HepG2 (cell line): Measurements from ENCODE around the gene RIMBP2. TPM values are rescaled to one million over a fixed set of nuclear protein-coding genes. Genes with fewer than 3 reads are reported as not detected.

ENCODE experiments used
- polyA plus RNA-seq, 8 experiments: library from polyadenylated mRNA; depleted of rRNA in 3 of 8; stranded (reverse) in 7 of 8; unstranded in 1 of 8; fragments of >200 nt; fragmentation: Illumina TruSeq in 4 of 8; extraction: Trizol in 4 of 8; gene quantifications; 2 replicates each; pipeline versions ENCODE4 v1.2.1 to v1.2.3, GENCODE V29; 2011 to 2016; ENCODE audit warnings: low read depth in 4 of 8, missing spikeins in 1 of 8, mixed read lengths in 1 of 8; ENCODE audit not compliant: insufficient read depth in 1 of 8
- total RNA-seq, 5 experiments: library from RNA; depleted of rRNA; stranded (reverse); fragments of >200 nt; fragmentation: Illumina TruSeq; extraction: Trizol; gene quantifications; 2 replicates each; pipeline ENCODE4 v1.2.3, GENCODE V29; 2016; ENCODE audit warnings: low read depth in 1 of 5
- TF ChIP-seq, protein P1 (sequence below): sonication (generic); formaldehyde crosslinking; IDR thresholded peaks from 2 replicates; pipeline ENCODE4 v1.5.1; 2020; ENCODE audit warnings: mild to moderate bottlenecking, missing genetic modification reagents, borderline replicate concordance
- TF ChIP-seq, protein P2 (sequence below), 2 experiments: IDR thresholded peaks; 2 replicates each; pipeline ENCODE4 v1.6.1; 2011 to 2012; ENCODE audit warnings: low read length in 2 of 2, borderline replicate concordance in 1 of 2, low read depth in 1 of 2, mild to moderate bottlenecking in 1 of 2, moderate library complexity in 1 of 2

RIMBP2 gene
- total and polyA plus RNA-seq, 2 of the 13 experiments (the other 11 are each of a cell fraction or from before 2014, with no cell fraction given) = 0.03 TPM; not detected in 1

DNA sequence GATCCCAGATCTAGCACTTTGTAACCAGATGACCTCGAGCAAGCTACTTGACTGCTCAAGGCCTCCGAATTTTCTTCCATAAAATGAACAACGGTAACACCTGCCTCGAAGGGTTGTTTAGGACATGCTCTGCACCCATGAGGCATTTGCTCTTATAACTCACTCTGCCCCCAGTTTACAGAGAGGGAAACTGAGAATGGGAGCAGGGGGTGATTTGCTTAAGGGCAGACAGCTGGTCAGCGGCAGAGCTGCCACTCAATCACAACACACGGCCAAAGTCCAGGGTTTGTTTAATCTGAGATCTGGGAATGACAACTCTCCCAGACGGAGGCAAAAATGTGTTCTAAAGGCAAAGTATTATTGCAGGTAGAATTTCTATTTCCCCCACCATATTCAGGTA is 156.3 kb downstream of the RIMBP2 start (continued):
- TF ChIP-seq, protein P1, sequence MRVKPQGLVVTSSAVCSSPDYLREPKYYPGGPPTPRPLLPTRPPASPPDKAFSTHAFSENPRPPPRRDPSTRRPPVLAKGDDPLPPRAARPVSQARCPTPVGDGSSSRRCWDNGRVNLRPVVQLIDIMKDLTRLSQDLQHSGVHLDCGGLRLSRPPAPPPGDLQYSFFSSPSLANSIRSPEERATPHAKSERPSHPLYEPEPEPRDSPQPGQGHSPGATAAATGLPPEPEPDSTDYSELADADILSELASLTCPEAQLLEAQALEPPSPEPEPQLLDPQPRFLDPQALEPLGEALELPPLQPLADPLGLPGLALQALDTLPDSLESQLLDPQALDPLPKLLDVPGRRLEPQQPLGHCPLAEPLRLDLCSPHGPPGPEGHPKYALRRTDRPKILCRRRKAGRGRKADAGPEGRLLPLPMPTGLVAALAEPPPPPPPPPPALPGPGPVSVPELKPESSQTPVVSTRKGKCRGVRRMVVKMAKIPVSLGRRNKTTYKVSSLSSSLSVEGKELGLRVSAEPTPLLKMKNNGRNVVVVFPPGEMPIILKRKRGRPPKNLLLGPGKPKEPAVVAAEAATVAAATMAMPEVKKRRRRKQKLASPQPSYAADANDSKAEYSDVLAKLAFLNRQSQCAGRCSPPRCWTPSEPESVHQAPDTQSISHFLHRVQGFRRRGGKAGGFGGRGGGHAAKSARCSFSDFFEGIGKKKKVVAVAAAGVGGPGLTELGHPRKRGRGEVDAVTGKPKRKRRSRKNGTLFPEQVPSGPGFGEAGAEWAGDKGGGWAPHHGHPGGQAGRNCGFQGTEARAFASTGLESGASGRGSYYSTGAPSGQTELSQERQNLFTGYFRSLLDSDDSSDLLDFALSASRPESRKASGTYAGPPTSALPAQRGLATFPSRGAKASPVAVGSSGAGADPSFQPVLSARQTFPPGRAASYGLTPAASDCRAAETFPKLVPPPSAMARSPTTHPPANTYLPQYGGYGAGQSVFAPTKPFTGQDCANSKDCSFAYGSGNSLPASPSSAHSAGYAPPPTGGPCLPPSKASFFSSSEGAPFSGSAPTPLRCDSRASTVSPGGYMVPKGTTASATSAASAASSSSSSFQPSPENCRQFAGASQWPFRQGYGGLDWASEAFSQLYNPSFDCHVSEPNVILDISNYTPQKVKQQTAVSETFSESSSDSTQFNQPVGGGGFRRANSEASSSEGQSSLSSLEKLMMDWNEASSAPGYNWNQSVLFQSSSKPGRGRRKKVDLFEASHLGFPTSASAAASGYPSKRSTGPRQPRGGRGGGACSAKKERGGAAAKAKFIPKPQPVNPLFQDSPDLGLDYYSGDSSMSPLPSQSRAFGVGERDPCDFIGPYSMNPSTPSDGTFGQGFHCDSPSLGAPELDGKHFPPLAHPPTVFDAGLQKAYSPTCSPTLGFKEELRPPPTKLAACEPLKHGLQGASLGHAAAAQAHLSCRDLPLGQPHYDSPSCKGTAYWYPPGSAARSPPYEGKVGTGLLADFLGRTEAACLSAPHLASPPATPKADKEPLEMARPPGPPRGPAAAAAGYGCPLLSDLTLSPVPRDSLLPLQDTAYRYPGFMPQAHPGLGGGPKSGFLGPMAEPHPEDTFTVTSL = peak; percentile 59; the same call in 1 of the 2 replicates
- TF ChIP-seq, protein P2, sequence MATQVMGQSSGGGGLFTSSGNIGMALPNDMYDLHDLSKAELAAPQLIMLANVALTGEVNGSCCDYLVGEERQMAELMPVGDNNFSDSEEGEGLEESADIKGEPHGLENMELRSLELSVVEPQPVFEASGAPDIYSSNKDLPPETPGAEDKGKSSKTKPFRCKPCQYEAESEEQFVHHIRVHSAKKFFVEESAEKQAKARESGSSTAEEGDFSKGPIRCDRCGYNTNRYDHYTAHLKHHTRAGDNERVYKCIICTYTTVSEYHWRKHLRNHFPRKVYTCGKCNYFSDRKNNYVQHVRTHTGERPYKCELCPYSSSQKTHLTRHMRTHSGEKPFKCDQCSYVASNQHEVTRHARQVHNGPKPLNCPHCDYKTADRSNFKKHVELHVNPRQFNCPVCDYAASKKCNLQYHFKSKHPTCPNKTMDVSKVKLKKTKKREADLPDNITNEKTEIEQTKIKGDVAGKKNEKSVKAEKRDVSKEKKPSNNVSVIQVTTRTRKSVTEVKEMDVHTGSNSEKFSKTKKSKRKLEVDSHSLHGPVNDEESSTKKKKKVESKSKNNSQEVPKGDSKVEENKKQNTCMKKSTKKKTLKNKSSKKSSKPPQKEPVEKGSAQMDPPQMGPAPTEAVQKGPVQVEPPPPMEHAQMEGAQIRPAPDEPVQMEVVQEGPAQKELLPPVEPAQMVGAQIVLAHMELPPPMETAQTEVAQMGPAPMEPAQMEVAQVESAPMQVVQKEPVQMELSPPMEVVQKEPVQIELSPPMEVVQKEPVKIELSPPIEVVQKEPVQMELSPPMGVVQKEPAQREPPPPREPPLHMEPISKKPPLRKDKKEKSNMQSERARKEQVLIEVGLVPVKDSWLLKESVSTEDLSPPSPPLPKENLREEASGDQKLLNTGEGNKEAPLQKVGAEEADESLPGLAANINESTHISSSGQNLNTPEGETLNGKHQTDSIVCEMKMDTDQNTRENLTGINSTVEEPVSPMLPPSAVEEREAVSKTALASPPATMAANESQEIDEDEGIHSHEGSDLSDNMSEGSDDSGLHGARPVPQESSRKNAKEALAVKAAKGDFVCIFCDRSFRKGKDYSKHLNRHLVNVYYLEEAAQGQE (IDR thresholded peaks at IDR 0.05; ENCODE audit: borderline replicate concordance in 1 of 2, low read depth in 1 of 2, low read length in 2 of 2) = peak in 1 of 2 experiments; percentile 63; a peak in 1 of 4 replicates
